OCI-M1 (cell line): ENCODE data around the gene STK24.
A peak's percentile ranks its signal among the peaks of the same experiment; 100 is the strongest.

ENCODE experiments used
- DNase-seq: peaks from one replicate; lab custom pipeline; 2025; lab: John Stamatoyannopoulos, UW

Gene STK24

GRCh38 chr13:98473135-98473787, 103.6 kb downstream of the STK24 start:
- DNase-seq = no peak

- no peak for DNase-seq
Measured at GRCh38 chr13:98471934-98472333, 105.0 kb downstream of the STK24 start.

GRCh38 chr13:98470920-98471319, 106.0 kb downstream of the STK24 start:
- DNase-seq = no peak

- DNase-seq = no peak
Measured at GRCh38 chr13:98468929-98469328, 108.0 kb downstream of the STK24 start.

GRCh38 chr13:98468361-98468760, 108.5 kb downstream of the STK24 start:
- DNase-seq = no peak

GRCh38 chr13:98467263-98467985, 109.5 kb downstream of the STK24 start:
- DNase-seq = no peak

GRCh38 chr13:98466634-98467236, 110.2 kb downstream of the STK24 start:
- DNase-seq = peak; percentile 40

GRCh38 chr13:98462946-98463345, 114.0 kb downstream of the STK24 start:
- DNase-seq = no peak

- no peak for DNase-seq
Measured at GRCh38 chr13:98462241-98462882, 114.5 kb downstream of the STK24 start.

GRCh38 chr13:98461486-98462240, 115.2 kb downstream of the STK24 start:
- no peak for DNase-seq

GRCh38 chr13:98460516-98460915, 116.4 kb downstream of the STK24 start:
- no peak for DNase-seq

- DNase-seq = no peak
Measured at GRCh38 chr13:98459721-98460370, 117.1 kb downstream of the STK24 start.

GRCh38 chr13:98459171-98459681, 117.7 kb downstream of the STK24 start:
- no peak for DNase-seq

GRCh38 chr13:98458431-98458830, 118.5 kb downstream of the STK24 start:
- DNase-seq = no peak

GRCh38 chr13:98457053-98457452, 119.9 kb downstream of the STK24 start:
- no peak for DNase-seq

- no peak for DNase-seq
Measured at GRCh38 chr13:98456413-98456845, 120.5 kb downstream of the STK24 start.

- no peak for DNase-seq
Measured at GRCh38 chr13:98454389-98454881, 122.5 kb downstream of the STK24 start.

GRCh38 chr13:98452851-98453843, 123.8 kb downstream of the STK24 start:
- no peak for DNase-seq

- DNase-seq = no peak
Measured at GRCh38 chr13:98451676-98452470, 125.0 kb downstream of the STK24 start.
